Pancreas (tissue), 10 donors: ENCODE measurements around the gene RBX1. TPM values are rescaled to one million over a fixed set of nuclear protein-coding genes. Genes with fewer than 3 reads are reported as not detected.
A peak's percentile ranks its signal among the peaks of the same experiment; 100 is the strongest.

Experiments
- ATAC-seq, 4 donors: fragments of 200-7000 bp; cut with Tn5 transposase; one replicate each; pipeline versions ENCODE4 v1.8.0 to v1.9.1; 2020; ENCODE audit warnings: mild to moderate bottlenecking in 4 of 4, moderate library complexity in 4 of 4
- DNase-seq, 6 donors: peaks; one replicate each; pipeline ENCODE4 v3.0.0-alpha.2; 2020
- FAIRE-seq: peaks from 2 replicates; lab custom pipeline; 2012; peaks lifted over from hg19 to GRCh38; lab: Jason Lieb, UNC
- H3K27ac ChIP-seq, 4 donors: fragments of 200-600 bp; sonication (generic); 1 replicate in 3 of 4; 2 replicates in 1 of 4; pipeline versions ENCODE4 v1.5.0 to v1.8.0; 2020
- H3K27me3 ChIP-seq, 4 donors: fragments of 200-600 bp; one replicate each; pipeline ENCODE4 v1.8.0; 2021
- H3K36me3 ChIP-seq, 3 donors: fragments of 200-600 bp; sonication (generic) in 1 of 3; one replicate each; pipeline versions ENCODE4 v1.5.0 to v1.8.0; 2020 to 2021
- H3K4me1 ChIP-seq, 3 donors: fragments of 200-600 bp; one replicate each; pipeline ENCODE4 v1.8.0; 2021
- H3K4me3 ChIP-seq, 4 donors: fragments of 200-600 bp; sonication (generic) in 2 of 4; one replicate each; pipeline versions ENCODE4 v1.5.0 to v1.8.0; 2020 to 2021
- H3K9me3 ChIP-seq, 4 donors: fragments of 200-600 bp; one replicate each; pipeline ENCODE4 v1.8.0; 2021
- WGBS, 2 donors: extraction: QIAGEN DNeasy Blood & Tissue Kit; methylation state at CpG; one replicate each; pipeline ENCODE4 v1.1.7; 2013; 5-methylcytosine and 5-hydroxymethylcytosine counted together
- intact Hi-C, 3 donors: fragments of 100-400 bp; cut with DNase I; formaldehyde crosslinking; loops; one replicate each; pipeline versions ENCODE4 v1.11.1 to v1.14.2; 2022
- polyA plus RNA-seq, 2 donors: library from polyadenylated mRNA; stranded (reverse); fragments of 200-250 nt; gene quantifications; one replicate each; pipeline ENCODE4 v1.2.3, GENCODE V29; 2013
- total RNA-seq, 6 donors: library from RNA; stranded (reverse); fragmentation: NEBNext Ultra II Directional in 4 of 6; extraction: Animal tissue kit (Norgen Biotek cat#: 25700) in 4 of 6; gene quantifications; one replicate each; pipeline versions ENCODE4 v1.2.1 to v1.2.4, GENCODE V29; 2021 to 2023
- TF ChIP-seq, protein P1 (sequence below), 4 donors: fragments of 200-600 bp; sonication (generic) in 3 of 4; IDR thresholded peaks; one replicate each; pipeline versions ENCODE4 v1.5.0 to v1.8.0; 2021; ENCODE audit warnings: antibody characterized with exemption in 4 of 4
- donor health status: healthy with polysubstance abuse.
- donor health status: DM: no; HTN: no; CAD: no; lungs with moderate emphysema.
- donor health status: DM: no; HTN: no; CAD: no.
- donor health status: control.
- donor health status: control.
- donor health status: Bipolar disorder and iron deficiency.
- donor health status: DM: yes; HTN: yes; CAD: no.
- donor health status: DM: no; HTN: no; CAD: no.
- donor health status: DM: no; HTN: no; CAD: no.
- donor health status: DM: yes; HTN: yes; CAD: no.

RBX1 gene
- total and polyA plus RNA-seq, 8 donors = 9.9 to 38.7 (median 17.3) TPM

GRCh38 chr22:40966726-40967085 is 15.5 kb downstream of the RBX1 start:
- WGBS, 2 donors = 90% methylated on average over 7 of the region's 7 CpGs
- FAIRE-seq (no peak), DNase-seq (no peak), ATAC-seq (peak in 1 of 4 donors; percentile 74)
- Histone ChIP-seq H3K9me3 (no peaks in the 10 kb centered on the region), H3K4me3 (no peak overlapping the region), H3K36me3 (peaks cover 0 to 35% (median 4%) of the 10 kb centered on the region in 3 donors), H3K4me1 (no peaks in the 10 kb centered on the region), H3K27me3 (no peaks in the 10 kb centered on the region), H3K27ac (no peak overlapping the region)
- TF ChIP-seq, protein P1, sequence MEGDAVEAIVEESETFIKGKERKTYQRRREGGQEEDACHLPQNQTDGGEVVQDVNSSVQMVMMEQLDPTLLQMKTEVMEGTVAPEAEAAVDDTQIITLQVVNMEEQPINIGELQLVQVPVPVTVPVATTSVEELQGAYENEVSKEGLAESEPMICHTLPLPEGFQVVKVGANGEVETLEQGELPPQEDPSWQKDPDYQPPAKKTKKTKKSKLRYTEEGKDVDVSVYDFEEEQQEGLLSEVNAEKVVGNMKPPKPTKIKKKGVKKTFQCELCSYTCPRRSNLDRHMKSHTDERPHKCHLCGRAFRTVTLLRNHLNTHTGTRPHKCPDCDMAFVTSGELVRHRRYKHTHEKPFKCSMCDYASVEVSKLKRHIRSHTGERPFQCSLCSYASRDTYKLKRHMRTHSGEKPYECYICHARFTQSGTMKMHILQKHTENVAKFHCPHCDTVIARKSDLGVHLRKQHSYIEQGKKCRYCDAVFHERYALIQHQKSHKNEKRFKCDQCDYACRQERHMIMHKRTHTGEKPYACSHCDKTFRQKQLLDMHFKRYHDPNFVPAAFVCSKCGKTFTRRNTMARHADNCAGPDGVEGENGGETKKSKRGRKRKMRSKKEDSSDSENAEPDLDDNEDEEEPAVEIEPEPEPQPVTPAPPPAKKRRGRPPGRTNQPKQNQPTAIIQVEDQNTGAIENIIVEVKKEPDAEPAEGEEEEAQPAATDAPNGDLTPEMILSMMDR (IDR thresholded peaks at IDR 0.05) = no peak
- intact Hi-C loops = no loop called here

DNA sequence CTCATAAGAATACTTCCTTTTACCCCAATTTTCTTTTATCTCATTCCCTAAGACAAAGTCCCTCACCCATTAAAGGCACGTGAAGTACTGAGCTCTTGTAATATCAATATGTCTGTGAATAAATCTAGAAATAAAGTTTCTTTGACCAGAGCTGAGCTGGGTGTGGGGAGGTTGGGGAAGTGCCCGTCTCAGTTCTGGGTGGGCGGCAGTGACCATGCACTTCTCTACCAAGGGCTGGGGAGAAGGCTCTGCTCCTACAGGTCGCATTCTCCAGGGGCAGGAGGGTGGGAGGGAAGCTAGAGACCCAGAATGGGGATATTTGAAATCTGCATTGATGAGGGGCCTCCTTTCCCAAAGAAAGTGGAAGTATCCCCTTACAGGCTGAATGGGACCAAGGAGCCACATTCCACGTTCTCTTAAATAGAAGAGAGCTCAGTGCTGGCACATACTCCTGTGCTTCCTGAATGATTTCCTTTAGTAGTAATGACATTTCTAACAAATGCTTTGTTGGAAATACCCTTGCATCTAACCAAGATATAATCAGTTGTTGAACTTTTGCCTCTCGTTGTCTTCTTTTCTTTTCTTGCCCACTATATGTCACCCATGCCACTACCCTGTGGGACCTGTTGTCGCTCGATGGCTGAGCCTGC is 16.1 kb downstream of the RBX1 start:
- TF ChIP-seq, protein P1 (IDR thresholded peaks at IDR 0.05) = no peak
- peak in 1 of 4 donors; percentile 42 for ATAC-seq
- 89 to 92% methylated on average over 8 of the region's 8 CpGs for WGBS, 2 donors
- no peaks in the 10 kb centered on the region for H3K4me1 ChIP-seq
- no peak overlapping the region for H3K27ac ChIP-seq
- no peaks in the 10 kb centered on the region for H3K27me3 ChIP-seq
- FAIRE-seq = no peak
- H3K4me3 ChIP-seq = no peak overlapping the region
- H3K9me3 ChIP-seq = no peaks in the 10 kb centered on the region
- H3K36me3 ChIP-seq = peaks cover 4 to 35% (median 5%) of the 10 kb centered on the region in 3 donors
- intact Hi-C loops = no loop called here
- no peak for DNase-seq

DNA sequence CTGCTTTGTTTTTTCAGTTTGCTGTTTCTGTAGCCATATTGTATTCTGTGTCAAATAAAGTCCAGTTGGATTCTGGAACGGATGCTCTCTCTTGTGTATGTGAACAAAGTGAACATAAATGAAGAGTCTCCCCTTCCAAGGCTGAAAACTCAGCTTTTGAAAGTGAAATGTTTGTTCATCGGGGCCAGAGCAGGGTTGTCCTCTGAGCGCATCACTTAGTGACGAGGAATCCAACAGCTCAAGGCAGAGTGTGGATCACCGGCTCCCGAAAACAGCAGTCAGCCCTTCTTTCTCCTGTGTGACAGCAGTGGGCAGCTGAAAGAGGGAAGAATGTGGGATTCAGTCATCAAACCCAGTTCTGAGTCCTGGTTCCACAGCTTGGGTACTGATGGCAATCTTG is 21.4 kb downstream of the RBX1 start:
- 93 to 97% methylated on average over 6 of the region's 6 CpGs for WGBS, 2 donors
- H3K4me1 ChIP-seq = no peaks in the 10 kb centered on the region
- TF ChIP-seq, protein P1 (IDR thresholded peaks at IDR 0.05) = no peak
- peaks cover 4 to 17% (median 6%) of the 10 kb centered on the region in 3 donors for H3K36me3 ChIP-seq
- no peak overlapping the region for H3K27ac ChIP-seq
- DNase-seq = peak in 1 of 6 donors; percentile 7
- H3K27me3 ChIP-seq = no peaks in the 10 kb centered on the region
- intact Hi-C loops = no loop called here
- no peak for ATAC-seq
- H3K4me3 ChIP-seq = no peak overlapping the region
- H3K9me3 ChIP-seq = no peaks in the 10 kb centered on the region
- FAIRE-seq = no peak

- Histone ChIP-seq H3K4me1 (no peaks in the 10 kb centered on the region), H3K27me3 (no peaks in the 10 kb centered on the region), H3K36me3 (peaks cover 4 to 12% (median 6%) of the 10 kb centered on the region in 3 donors), H3K27ac (no peak overlapping the region), H3K9me3 (no peaks in the 10 kb centered on the region), H3K4me3 (no peak overlapping the region)
- ATAC-seq (no peak), DNase-seq (peak in 1 of 6 donors; percentile 29), FAIRE-seq (no peak)
- intact Hi-C loops = no loop called here
- TF ChIP-seq, protein P1 (IDR thresholded peaks at IDR 0.05) = no peak
- WGBS, 2 donors = 97 to 99% methylated on average over 13 of the region's 13 CpGs
Observed at GRCh38 chr22:40973144-40973543, 22.0 kb downstream of the RBX1 start.

DNA sequence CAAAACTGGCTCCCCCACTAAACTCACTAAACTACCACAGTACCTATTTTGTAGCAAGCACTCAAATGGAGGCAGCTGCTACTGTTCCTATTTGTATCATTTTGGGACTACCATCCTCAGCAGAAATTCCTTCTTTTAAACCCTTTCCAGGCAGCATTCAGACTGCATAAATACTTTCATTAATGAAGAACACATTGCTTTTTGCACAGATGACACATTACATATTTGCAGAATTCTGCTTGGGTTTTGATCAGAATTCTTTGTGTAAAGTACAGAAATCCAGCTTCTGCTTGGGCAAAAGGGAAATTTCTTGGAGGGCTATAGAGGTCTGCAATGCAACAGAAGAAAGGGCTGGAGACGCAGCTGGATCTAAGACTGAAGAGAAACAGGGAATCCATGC is 24.2 kb downstream of the RBX1 start:
- Histone ChIP-seq H3K4me3 (no peak overlapping the region), H3K4me1 (no peaks in the 10 kb centered on the region), H3K27me3 (no peaks in the 10 kb centered on the region), H3K36me3 (peaks cover 0 to 6% (median 0%) of the 10 kb centered on the region in 3 donors), H3K9me3 (no peaks in the 10 kb centered on the region), H3K27ac (no peak overlapping the region)
- TF ChIP-seq, protein P1 (IDR thresholded peaks at IDR 0.05) = no peak
- DNase-seq (no peak), FAIRE-seq (no peak), ATAC-seq (no peak)
- WGBS, 2 donors = 77 to 84% methylated on average over 1 of the region's 1 CpG
- intact Hi-C loops = no loop called here
